ENCODE results near the gene KRT17.

KRT17 gene

GRCh38 chr17:41571561-41572434 is 52.6 kb downstream of the KRT17 start, which contains the start of gene KRT9:
TSS of gene KRT9 (minus strand) at chr17:41572059. CDS start at chr17:41571992, 67 bp downstream.
- no peak within 1 kb of the TSS for H3K4me3 ChIP-seq (ENCODE audit: low read length)
- no peak for TF ChIP-seq CTCF (IDR thresholded peaks at IDR 0.05; ENCODE audit: insufficient read depth, low read depth, low read length, missing control alignments)
- no peak for DNase-seq (ENCODE audit: low read depth)
